Mucosa of stomach (tissue), 1 donor: ENCODE measurements around the gene TCAP.
"Not testable (repeated sequence)": the region's sequence is repeated elsewhere in the genome, so short reads cannot be mapped to it uniquely, and the experiment has no call there.

Source experiments
- H3K27me3 ChIP-seq: one replicate; pipeline ENCODE4 v1.7.0; 2013; ENCODE audit warnings: mild to moderate bottlenecking, low read length; ENCODE audit not compliant: control insufficient read depth, insufficient read depth
- H3K36me3 ChIP-seq: one replicate; pipeline ENCODE4 v1.7.0; 2013; ENCODE audit warnings: low read length; ENCODE audit not compliant: control insufficient read depth, insufficient read depth
- H3K4me1 ChIP-seq: one replicate; pipeline ENCODE4 v1.7.0; 2013; ENCODE audit warnings: mild to moderate bottlenecking, low read length; ENCODE audit not compliant: control insufficient read depth, insufficient read depth
- H3K4me3 ChIP-seq: one replicate; pipeline ENCODE4 v1.7.0; 2013; ENCODE audit warnings: low read length
- H3K9ac ChIP-seq: one replicate; pipeline ENCODE4 v1.7.0; 2013; ENCODE audit warnings: mild to moderate bottlenecking, low read length, moderate library complexity
- H3K9me3 ChIP-seq: one replicate; pipeline ENCODE4 v1.7.0; 2013; ENCODE audit warnings: mild to moderate bottlenecking, low read length, moderate library complexity; ENCODE audit not compliant: control insufficient read depth
- donor health status: Pancreatic carcinoma.

TCAP gene

DNA sequence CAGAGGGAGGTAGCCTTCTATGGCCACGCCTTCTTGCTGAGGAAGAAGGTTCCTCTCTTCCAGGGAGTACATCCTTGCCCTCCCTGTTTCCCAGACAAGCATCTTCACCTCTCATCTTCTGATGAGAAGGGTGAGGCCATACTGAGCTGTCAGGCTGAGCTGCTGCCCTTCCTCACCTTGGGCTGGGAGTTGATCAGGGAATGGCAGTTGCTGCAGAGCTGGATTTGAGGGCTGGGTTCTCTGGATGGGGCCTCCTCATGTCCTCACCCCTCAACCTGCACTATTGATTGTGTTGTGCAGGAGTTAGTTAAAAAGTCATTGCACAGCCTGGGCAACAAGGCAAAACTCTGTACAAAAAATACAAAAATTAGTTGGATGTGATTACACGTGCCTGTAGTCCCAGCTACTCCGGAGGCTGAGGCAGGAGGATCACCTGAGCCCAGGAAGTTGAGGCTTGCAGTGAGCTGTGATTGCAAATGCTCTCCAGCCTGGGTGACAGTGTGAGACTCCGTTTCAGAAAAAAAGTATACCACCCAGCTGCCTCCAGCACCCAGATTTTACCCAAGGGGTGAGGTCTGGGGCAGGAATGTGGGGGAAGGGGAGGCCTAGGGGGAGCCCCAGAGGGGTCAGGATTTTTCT, 36.8 kb downstream of the TCAP start:
- no peak overlapping the region for H3K4me3 ChIP-seq
- H3K36me3 ChIP-seq, result peaks cover 1% of the 10 kb centered on the region
- H3K9ac ChIP-seq, result no peak overlapping the region
- no peaks in the 10 kb centered on the region for H3K27me3 ChIP-seq
- peaks cover 60% of the 10 kb centered on the region for H3K4me1 ChIP-seq
- no peaks in the 10 kb centered on the region for H3K9me3 ChIP-seq

DNA sequence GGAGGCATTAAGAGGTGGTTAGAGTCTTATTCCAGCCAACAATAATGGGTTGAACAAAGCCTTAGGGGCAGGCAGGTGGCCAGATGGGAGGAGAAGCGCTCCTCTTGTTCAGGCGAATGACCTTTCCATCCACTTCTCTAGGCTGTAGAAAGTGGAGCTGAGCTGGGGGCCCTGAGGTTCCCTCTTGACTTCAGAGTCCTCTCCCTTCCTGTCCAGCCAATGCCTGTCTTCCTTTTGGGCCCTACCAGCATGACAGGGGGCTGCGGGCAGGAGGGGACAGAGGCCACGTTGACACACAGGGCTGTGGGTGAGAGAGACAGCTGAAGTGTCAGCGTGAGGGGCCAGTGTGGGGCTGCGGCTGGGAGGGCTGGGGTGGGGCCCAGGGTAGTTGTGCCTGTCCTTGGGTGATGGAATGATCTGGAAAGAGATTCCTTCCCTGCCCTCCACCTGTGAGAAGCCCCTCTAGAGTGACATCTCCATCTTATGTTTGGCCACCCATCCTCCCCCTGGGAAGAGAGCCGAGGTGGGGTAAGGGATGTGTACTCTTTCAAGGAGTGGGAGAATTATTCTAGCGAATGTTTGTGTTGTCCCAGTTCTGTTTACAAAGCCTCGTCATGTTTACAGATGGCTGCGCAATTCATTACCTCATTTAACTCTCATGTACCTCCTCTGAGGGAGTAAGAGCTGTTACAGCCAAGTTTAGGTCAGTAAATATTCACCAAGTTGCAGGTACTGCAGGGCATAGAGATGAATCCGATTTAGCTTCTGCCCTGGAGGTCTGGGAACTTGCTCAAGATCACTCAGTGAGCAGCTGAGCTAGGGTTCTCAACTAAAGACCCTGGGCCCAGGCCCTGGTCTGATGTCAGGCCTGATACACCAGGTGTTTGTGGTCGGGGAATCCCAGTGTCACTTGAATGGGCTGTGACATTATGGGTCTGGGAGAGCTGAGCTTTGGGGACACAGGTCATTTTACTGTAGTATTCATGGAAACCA, 38.0 kb downstream of the TCAP start:
- Histone ChIP-seq H3K4me1 (peaks cover 67% of the 10 kb centered on the region), H3K36me3 (peaks cover 8% of the 10 kb centered on the region), H3K9ac (peak overlapping the region; percentile 26), H3K27me3 (no peaks in the 10 kb centered on the region), H3K9me3 (no peaks in the 10 kb centered on the region), H3K4me3 (peak overlapping the region; percentile 40)

DNA sequence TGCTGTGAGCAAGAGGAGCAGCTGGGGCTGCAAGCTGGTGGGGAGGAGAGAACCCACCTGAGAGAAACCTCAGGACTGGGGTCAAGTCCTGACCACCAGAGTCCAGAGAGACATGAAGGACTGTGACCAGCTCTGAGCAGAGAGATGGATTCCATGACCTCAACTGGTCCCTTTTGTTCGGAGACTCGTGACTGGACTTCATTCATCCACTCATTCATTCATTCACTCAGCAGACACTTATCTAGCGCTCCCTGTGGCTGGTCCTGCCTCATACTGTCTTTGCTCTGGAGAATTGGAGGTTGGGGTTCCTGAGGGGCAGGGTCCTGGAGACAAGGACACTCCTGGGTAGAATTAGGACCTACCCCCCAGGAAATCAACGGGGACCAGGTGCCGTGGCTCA, 38.8 kb downstream of the TCAP start:
- H3K4me1 ChIP-seq, result peaks cover 67% of the 10 kb centered on the region
- peaks cover 9% of the 10 kb centered on the region for H3K36me3 ChIP-seq
- H3K4me3 ChIP-seq, result peak overlapping the region; percentile 40
- no peaks in the 10 kb centered on the region for H3K9me3 ChIP-seq
- H3K9ac ChIP-seq, result peak overlapping the region; percentile 5
- H3K27me3 ChIP-seq, result no peaks in the 10 kb centered on the region

DNA sequence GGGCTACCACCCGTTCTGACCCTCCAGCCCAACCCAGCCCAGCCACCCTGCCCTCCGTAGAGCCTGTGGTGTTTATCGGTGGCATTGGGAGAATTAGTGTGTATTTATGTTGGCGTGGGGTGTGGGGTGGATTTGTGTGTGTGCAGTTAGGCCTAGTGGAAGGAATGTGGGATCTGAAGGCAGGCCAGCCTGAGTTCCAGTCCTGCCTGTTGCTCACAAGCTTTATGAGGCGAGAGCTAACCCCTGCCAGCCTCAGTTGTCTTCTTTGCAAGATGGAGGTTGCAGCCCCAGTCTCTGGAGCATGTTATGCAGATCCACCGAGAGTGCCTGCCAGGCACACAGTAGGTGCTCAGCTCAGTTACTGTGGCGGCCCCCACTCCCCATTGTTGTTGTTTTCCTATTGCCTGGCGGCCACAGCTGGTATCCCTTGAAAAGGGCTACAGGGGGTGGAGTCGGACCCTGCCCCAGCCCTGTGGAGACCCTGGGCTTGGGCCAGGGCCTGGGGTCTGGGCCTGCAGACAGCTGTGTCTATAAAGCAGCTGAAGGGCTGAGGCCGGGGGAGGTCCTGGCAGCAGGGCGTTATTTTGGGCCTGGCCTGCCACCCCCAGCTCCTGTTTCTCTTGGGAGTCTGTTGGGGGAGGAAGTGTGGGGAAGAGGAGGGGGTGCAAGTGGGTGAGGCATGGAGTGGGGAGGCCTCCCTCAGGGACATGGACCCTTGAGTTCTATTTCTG, 39.8 kb downstream of the TCAP start:
- no peaks in the 10 kb centered on the region for H3K9me3 ChIP-seq
- H3K9ac ChIP-seq, result peak overlapping the region; percentile 60
- peaks cover 61% of the 10 kb centered on the region for H3K4me1 ChIP-seq
- no peaks in the 10 kb centered on the region for H3K27me3 ChIP-seq
- H3K4me3 ChIP-seq, result no peak overlapping the region
- peaks cover 19% of the 10 kb centered on the region for H3K36me3 ChIP-seq

DNA sequence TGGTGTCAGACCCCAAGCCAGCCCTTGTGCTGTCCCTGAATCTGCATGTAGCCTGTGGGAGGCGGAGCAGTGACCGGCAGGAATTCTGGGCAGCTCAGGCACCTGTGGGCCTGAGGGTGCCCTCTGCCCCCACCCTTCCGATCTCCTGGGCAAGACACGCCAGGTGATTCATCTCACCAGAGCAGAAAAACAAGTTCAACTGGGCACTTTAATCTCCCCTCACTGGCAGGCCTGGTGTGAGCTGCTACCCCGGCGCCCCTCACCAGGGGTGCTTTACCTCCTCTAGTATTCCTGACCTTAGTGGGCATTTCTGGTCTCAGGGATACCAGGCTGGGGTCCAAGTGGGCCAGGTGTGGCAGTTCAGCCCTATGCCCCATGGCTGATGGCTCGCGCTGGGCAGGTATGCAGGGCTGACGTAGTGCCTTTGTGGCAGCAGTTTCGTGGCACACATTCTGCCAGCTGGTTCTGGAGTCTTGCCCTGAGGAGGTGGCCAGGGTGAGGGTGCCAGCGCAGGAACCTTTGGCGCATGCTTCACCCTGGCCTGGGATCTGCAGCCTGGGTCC, 40.7 kb downstream of the TCAP start:
- peaks cover 61% of the 10 kb centered on the region for H3K4me1 ChIP-seq
- no peaks in the 10 kb centered on the region for H3K27me3 ChIP-seq
- H3K9ac ChIP-seq, result peak overlapping the region; percentile 60
- H3K36me3 ChIP-seq, result peaks cover 22% of the 10 kb centered on the region
- no peaks in the 10 kb centered on the region for H3K9me3 ChIP-seq
- no peak overlapping the region for H3K4me3 ChIP-seq

DNA sequence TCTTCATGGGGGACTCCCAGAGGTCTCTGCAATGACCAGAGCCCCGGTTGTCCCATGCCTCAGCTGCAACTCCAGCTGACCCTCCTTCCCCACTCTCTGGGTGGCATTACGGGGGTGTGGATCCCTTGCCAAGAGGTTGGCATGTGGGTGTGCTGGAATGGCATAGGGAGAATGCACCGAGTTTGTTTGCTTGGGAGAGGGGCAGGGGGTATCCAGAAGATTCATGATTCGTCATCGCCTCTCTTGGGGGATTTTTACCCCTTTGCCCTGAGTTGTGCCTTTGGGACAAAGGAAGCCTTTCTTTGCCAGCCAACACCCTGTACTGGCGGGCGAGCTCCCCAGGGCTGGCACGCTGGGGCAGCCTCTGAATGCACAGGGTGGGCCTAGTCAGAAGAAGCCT, 41.2 kb downstream of the TCAP start:
- H3K27me3 ChIP-seq, result no peaks in the 10 kb centered on the region
- peaks cover 22% of the 10 kb centered on the region for H3K36me3 ChIP-seq
- peak overlapping the region; percentile 60 for H3K9ac ChIP-seq
- no peak overlapping the region for H3K4me3 ChIP-seq
- H3K4me1 ChIP-seq, result peaks cover 61% of the 10 kb centered on the region
- H3K9me3 ChIP-seq, result no peaks in the 10 kb centered on the region

DNA sequence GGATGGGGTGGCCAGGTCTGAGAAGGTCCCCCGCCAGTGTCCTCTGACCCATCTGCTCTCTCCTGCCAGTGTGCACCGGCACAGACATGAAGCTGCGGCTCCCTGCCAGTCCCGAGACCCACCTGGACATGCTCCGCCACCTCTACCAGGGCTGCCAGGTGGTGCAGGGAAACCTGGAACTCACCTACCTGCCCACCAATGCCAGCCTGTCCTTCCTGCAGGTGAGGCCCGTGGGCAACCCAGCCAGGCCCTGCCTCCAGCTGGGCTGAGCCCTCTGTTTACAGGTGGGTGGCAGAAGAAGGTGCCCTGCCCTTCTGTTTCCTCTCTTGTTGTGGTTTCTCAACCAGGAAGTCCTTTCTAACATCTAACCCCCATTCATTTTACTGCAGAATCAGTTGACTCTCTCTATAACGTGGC, 41.8 kb downstream of the TCAP start:
- H3K4me3 ChIP-seq, result no peak overlapping the region
- peaks cover 57% of the 10 kb centered on the region for H3K4me1 ChIP-seq
- peak overlapping the region; percentile 60 for H3K9ac ChIP-seq
- peaks cover 27% of the 10 kb centered on the region for H3K36me3 ChIP-seq
- no peaks in the 10 kb centered on the region for H3K27me3 ChIP-seq
- H3K9me3 ChIP-seq, result no peaks in the 10 kb centered on the region

DNA sequence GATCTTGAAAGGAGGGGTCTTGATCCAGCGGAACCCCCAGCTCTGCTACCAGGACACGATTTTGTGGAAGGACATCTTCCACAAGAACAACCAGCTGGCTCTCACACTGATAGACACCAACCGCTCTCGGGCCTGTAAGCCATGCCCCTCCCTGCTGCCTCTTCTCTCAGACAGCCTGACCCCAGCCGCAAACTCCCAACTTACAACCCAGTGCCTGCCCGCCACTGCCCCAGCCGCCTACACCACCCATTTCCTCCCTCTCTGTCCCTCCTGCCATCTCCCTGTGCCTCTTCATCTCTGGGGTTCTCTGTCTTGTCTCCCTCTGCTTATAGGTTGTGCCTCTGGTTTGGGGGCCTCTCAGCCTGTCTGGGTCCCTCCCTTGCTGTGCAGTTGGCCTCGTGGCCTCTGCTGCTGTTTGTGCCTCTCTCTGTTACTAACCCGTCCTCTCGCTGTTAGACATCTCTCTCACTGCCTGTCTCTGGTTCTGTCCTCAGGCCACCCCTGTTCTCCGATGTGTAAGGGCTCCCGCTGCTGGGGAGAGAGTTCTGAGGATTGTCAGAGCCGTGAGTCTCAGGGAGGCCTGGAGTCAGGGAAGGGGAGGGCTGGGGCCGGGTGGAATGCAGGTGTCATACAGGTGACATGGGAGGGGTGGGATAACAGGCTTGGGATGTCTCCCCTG, 44.3 kb downstream of the TCAP start:
- Histone ChIP-seq H3K9me3 (no peaks in the 10 kb centered on the region), H3K4me1 (peaks cover 31% of the 10 kb centered on the region), H3K4me3 (no peak overlapping the region), H3K36me3 (peaks cover 28% of the 10 kb centered on the region), H3K9ac (no peak overlapping the region), H3K27me3 (no peaks in the 10 kb centered on the region)

DNA sequence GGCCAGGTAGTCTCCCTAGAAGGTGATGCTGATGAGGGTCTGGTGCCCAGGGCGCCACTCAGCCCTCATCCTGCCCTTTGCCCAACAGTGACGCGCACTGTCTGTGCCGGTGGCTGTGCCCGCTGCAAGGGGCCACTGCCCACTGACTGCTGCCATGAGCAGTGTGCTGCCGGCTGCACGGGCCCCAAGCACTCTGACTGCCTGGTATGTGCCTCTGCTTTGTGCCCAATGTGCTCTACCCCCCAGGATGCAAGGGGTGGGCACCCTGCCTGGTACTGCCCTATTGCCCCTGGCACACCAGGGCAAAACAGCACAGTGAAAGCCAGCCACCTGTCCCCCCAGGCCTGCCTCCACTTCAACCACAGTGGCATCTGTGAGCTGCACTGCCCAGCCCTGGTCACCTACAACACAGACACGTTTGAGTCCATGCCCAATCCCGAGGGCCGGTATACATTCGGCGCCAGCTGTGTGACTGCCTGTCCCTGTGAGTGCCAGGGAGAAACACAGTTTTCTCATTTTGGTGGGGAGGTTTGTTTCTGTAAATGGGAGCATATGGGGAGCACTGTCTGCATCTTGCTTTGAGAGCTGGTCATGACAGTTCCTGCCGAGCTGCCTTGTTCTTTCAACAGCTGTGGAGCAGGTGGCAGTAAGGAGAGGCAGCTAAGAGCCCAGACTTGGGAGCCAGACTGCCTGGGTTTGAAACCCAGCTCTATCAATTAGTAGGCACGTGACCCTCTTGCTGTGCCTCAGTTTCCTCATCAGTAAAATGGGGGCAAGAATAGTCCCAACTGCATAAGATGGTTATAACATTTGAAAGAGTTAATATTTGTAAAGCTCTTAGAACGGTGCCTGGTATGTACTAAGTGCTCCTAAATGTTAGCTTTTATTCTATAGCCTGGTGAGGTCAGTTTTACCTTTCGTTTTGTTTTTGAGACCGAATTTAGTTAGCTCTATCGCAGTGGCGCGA, 45.1 kb downstream of the TCAP start:
- H3K4me3 ChIP-seq, result no peak overlapping the region
- no peak overlapping the region for H3K9ac ChIP-seq
- no peaks in the 10 kb centered on the region for H3K27me3 ChIP-seq
- peaks cover 37% of the 10 kb centered on the region for H3K36me3 ChIP-seq
- H3K9me3 ChIP-seq, result no peaks in the 10 kb centered on the region
- peaks cover 27% of the 10 kb centered on the region for H3K4me1 ChIP-seq

DNA sequence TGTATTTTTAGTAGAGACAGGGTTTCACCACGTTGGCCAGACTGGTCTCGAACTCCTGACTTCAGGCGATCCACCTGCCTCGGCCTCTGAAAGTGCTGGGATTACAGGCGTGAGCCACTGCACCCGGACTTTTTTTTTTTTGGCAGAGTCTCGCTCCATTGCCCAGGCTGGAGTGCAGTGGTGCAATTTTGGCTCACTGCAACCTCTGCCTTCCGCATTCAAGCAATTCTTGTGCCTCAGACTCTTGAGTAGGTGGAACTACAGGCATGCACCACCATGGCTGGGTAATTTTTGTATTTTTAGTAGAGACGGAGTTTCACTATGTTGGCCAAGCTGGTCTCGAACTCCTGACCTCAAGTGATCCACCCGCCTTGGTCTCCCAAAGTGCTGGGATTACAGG, 45.9 kb downstream of the TCAP start:
- H3K4me3 ChIP-seq, result not testable (repeated sequence)

More for the DNA sequence above, 45.9 kb downstream of the TCAP start:
- not testable (repeated sequence) for H3K9ac ChIP-seq, H3K9me3 ChIP-seq, H3K27me3 ChIP-seq
- peaks cover 45% of the 10 kb centered on the region for H3K36me3 ChIP-seq
- H3K4me1 ChIP-seq, result peaks cover 27% of the 10 kb centered on the region
